ENCODE measurements around the gene NFIA. TPM values are rescaled to one million over a fixed set of nuclear protein-coding genes. Genes with fewer than 3 reads are reported as not detected.

NFIA gene
- total RNA-seq, 1 donor from 2014 or later: 31.3 TPM

DNA sequence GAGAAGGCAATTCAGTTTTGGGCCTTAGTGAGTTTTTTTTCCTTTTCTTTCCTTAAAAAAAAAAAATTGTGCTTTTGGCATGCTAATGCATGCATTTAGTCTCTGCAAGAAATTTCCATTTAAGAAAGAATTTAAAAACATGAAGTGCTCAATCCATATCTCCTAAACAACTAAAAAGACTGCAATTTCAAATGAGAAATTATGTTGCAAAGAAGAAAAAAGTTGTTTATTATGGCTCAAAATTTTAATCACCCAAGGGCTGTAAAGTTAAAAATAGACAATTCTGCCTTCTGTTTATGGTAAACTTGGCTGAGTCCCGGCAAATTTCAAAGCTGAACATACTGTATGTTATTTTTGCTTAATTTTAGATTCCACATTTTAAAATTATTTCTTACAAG is 59.7 kb downstream of the NFIA start:
- no peaks in the 10 kb centered on the region for H3K27me3 ChIP-seq (ENCODE audit: control insufficient read depth in 3 of 3, insufficient read depth in 3 of 3, low read length in 3 of 3)
- no peaks in the 10 kb centered on the region for H3K9me3 ChIP-seq (ENCODE audit: control insufficient read depth in 3 of 3, low read length in 3 of 3)
- H3K4me1 ChIP-seq (ENCODE audit: control insufficient read depth in 3 of 3, insufficient read depth in 3 of 3, low read length in 3 of 3): peaks cover 29 to 34% (median 33%) of the 10 kb centered on the region in 3 donors
- no peak overlapping the region for H3K4me3 ChIP-seq (ENCODE audit: low read length in 3 of 3)
- H3K27ac ChIP-seq (ENCODE audit: low read depth, low read length): peak overlapping the region; percentile 84
- H3K9ac ChIP-seq (ENCODE audit: low read depth in 1 of 3, low read length in 3 of 3): no peak overlapping the region
- no peaks in the 10 kb centered on the region for H3K36me3 ChIP-seq (ENCODE audit: control insufficient read depth in 3 of 3, insufficient read depth in 3 of 3, low read length in 3 of 3)

DNA sequence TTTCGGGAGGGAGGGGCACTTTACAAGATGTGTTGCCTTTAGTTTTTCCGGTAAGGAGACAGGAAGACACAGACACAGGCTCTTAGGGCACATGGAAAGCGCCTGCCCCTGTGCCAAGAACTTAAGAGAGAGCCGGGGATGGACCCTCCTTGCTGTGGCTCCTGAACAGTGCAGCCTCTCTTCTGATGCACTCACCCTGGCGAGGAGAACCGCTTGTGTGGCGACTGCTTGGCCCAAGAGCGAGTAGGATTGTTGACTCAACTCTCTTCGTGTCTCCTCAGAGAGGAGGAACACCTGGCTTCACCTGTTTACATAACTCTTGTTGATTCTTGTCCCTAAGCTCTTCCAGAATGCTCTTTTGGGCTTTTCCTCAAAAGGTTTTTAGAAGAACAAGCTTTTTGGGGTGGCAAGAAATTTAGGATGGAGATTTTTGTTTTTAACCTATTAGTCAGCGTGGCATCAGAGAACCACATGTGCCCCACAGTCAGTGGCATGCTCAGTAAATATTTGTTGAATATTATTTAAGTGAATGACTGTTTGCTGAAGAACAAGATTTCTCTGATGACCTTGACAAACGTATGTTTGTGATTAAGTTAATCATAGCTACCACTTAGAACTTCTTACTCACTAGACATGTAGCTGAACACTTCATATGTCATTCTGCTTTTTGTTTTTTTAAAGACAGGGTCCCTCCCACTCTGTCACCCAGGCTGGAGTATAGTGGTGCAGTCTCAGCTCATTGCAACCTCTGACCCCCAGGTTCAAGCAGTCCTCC is 60.6 kb downstream of the NFIA start:
- Histone ChIP-seq H3K4me3 (ENCODE audit: low read length in 3 of 3) (no peak overlapping the region), H3K9me3 (ENCODE audit: control insufficient read depth in 3 of 3, low read length in 3 of 3) (no peaks in the 10 kb centered on the region), H3K27ac (ENCODE audit: low read depth, low read length) (peak overlapping the region; percentile 84), H3K4me1 (ENCODE audit: control insufficient read depth in 3 of 3, insufficient read depth in 3 of 3, low read length in 3 of 3) (peaks cover 29 to 36% (median 33%) of the 10 kb centered on the region in 3 donors), H3K36me3 (ENCODE audit: control insufficient read depth in 3 of 3, insufficient read depth in 3 of 3, low read length in 3 of 3) (no peaks in the 10 kb centered on the region), H3K9ac (ENCODE audit: low read depth in 1 of 3, low read length in 3 of 3) (no peak overlapping the region), H3K27me3 (ENCODE audit: control insufficient read depth in 3 of 3, insufficient read depth in 3 of 3, low read length in 3 of 3) (no peaks in the 10 kb centered on the region)

DNA sequence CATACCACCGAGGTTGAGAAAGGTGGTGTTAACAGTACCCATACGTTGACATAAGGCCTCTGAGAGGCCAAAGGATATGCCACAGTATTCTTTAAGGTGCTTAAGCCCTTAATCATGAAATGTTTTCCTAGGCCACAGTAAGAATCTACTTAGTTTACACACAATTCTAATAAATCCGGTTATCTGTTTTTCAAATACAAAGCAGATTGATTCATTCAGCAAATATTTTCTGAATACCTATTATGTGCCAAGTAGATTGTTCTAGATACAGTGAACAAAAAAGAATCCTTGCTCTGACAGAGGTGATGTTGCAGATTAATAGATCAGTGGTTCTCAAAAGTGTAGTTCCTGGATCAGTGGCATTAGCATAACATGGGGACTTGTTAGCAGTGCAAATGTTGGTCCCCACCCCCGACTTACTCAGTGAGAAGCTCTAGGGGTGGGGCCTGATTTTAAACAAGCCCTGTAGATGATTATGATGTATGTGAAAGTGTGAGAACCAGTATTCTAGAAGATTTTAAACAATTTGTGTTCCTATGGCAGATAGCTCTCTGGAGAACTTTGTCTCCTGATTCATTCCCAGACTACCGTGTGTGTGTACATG is 61.6 kb downstream of the NFIA start:
- Histone ChIP-seq H3K4me1 (ENCODE audit: control insufficient read depth in 3 of 3, insufficient read depth in 3 of 3, low read length in 3 of 3) (peaks cover 33 to 45% (median 35%) of the 10 kb centered on the region in 3 donors), H3K4me3 (ENCODE audit: low read length in 3 of 3) (no peak overlapping the region), H3K27ac (ENCODE audit: low read depth, low read length) (no peak overlapping the region), H3K9me3 (ENCODE audit: control insufficient read depth in 3 of 3, low read length in 3 of 3) (no peaks in the 10 kb centered on the region), H3K36me3 (ENCODE audit: control insufficient read depth in 3 of 3, insufficient read depth in 3 of 3, low read length in 3 of 3) (no peaks in the 10 kb centered on the region), H3K9ac (ENCODE audit: low read depth in 1 of 3, low read length in 3 of 3) (no peak overlapping the region), H3K27me3 (ENCODE audit: control insufficient read depth in 3 of 3, insufficient read depth in 3 of 3, low read length in 3 of 3) (no peaks in the 10 kb centered on the region)

DNA sequence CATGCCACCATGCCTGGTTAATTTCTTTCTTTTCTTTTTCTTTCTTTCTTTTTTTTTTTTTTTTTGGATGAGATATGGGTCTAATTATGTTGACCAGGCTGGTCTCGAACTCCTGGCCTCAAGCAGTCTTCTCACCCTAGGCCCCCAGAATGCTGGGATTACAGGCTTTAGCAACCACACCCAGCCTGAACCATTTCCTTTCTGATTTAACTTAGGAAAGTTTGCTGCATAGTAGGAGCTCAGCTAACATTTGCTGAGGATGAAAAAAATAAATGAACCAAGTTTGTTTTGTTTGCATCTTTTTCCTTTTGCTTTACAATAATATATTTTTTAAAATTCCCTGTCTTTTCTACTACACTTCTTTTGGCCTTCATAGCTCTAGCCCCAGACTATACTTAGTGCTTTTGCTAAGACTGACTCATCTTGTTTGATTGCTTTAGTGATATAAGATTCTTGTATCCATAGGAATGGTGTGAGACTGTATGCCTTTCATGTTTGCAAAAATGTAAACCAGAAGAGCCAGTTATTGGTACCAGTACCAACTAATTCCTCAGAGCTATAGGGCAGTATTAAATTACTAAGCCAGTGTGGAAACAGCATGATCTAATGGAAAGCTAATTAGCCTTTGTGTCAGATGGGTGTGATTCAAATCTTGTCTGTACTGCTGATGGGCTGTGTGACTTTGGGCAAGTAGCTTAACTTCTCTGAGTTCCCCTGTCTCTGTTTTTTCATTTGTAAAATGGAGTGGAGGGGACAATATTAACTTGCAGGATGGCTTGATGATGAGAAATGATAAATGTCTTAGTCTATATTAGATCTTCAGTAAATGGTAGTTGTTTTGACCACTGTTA is 66.9 kb downstream of the NFIA start:
- Histone ChIP-seq H3K9me3 (ENCODE audit: control insufficient read depth in 3 of 3, low read length in 3 of 3) (no peaks in the 10 kb centered on the region), H3K27me3 (ENCODE audit: control insufficient read depth in 3 of 3, insufficient read depth in 3 of 3, low read length in 3 of 3) (no peaks in the 10 kb centered on the region), H3K27ac (ENCODE audit: low read depth, low read length) (no peak overlapping the region), H3K9ac (ENCODE audit: low read depth in 1 of 3, low read length in 3 of 3) (no peak overlapping the region), H3K4me1 (ENCODE audit: control insufficient read depth in 3 of 3, insufficient read depth in 3 of 3, low read length in 3 of 3) (peaks cover 15 to 21% (median 16%) of the 10 kb centered on the region in 3 donors), H3K36me3 (ENCODE audit: control insufficient read depth in 3 of 3, insufficient read depth in 3 of 3, low read length in 3 of 3) (no peaks in the 10 kb centered on the region), H3K4me3 (ENCODE audit: low read length in 3 of 3) (no peak overlapping the region)

DNA sequence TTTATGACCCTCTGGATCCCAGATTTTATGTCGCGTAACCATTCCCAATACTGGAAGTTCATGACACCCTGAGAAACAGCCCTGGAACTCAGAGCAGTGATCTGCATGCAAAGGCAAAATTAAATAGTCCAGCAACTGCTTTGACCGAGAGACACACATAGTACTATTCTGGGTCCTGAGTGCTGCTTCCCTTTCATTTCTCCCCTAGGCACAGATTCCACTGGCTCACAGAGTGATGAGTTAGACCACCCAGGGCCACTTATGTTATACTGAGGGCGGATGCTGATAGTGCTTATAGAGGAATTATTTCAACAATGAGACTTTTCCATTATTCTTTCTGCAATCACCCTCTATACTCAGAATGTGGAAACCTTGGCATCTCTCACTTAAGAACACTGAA is 69.2 kb downstream of the NFIA start:
- Histone ChIP-seq H3K36me3 (ENCODE audit: control insufficient read depth in 3 of 3, insufficient read depth in 3 of 3, low read length in 3 of 3) (no peaks in the 10 kb centered on the region), H3K9me3 (ENCODE audit: control insufficient read depth in 3 of 3, low read length in 3 of 3) (no peaks in the 10 kb centered on the region), H3K4me1 (ENCODE audit: control insufficient read depth in 3 of 3, insufficient read depth in 3 of 3, low read length in 3 of 3) (peaks cover 17 to 22% (median 19%) of the 10 kb centered on the region in 3 donors), H3K9ac (ENCODE audit: low read depth in 1 of 3, low read length in 3 of 3) (no peak overlapping the region), H3K4me3 (ENCODE audit: low read length in 3 of 3) (no peak overlapping the region), H3K27ac (ENCODE audit: low read depth, low read length) (no peak overlapping the region), H3K27me3 (ENCODE audit: control insufficient read depth in 3 of 3, insufficient read depth in 3 of 3, low read length in 3 of 3) (no peaks in the 10 kb centered on the region)

DNA sequence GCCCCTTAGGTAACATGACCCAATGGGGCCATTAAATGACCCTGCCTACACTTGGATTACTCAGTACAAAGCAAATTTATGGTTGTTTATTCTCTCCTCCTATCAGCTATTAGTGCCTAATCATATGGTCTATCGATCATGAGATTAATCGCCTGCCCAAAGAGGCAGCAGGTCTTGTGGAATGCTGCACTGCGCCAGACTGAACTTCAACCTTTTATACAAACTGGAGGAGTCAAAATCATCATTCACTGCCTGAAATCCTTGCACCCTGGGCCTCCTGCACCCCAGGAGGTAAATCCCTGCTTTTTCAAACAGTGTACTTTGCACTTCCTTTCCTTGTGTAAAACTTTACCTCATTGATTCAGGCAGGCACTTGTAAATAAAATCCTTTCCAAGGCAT is 69.7 kb downstream of the NFIA start:
- H3K4me3 ChIP-seq (ENCODE audit: low read length in 3 of 3): no peak overlapping the region
- no peak overlapping the region for H3K9ac ChIP-seq (ENCODE audit: low read depth in 1 of 3, low read length in 3 of 3)
- H3K4me1 ChIP-seq (ENCODE audit: control insufficient read depth in 3 of 3, insufficient read depth in 3 of 3, low read length in 3 of 3): peaks cover 21 to 24% (median 21%) of the 10 kb centered on the region in 3 donors
- no peaks in the 10 kb centered on the region for H3K27me3 ChIP-seq (ENCODE audit: control insufficient read depth in 3 of 3, insufficient read depth in 3 of 3, low read length in 3 of 3)
- no peaks in the 10 kb centered on the region for H3K36me3 ChIP-seq (ENCODE audit: control insufficient read depth in 3 of 3, insufficient read depth in 3 of 3, low read length in 3 of 3)
- H3K27ac ChIP-seq (ENCODE audit: low read depth, low read length): no peak overlapping the region
- no peaks in the 10 kb centered on the region for H3K9me3 ChIP-seq (ENCODE audit: control insufficient read depth in 3 of 3, low read length in 3 of 3)

DNA sequence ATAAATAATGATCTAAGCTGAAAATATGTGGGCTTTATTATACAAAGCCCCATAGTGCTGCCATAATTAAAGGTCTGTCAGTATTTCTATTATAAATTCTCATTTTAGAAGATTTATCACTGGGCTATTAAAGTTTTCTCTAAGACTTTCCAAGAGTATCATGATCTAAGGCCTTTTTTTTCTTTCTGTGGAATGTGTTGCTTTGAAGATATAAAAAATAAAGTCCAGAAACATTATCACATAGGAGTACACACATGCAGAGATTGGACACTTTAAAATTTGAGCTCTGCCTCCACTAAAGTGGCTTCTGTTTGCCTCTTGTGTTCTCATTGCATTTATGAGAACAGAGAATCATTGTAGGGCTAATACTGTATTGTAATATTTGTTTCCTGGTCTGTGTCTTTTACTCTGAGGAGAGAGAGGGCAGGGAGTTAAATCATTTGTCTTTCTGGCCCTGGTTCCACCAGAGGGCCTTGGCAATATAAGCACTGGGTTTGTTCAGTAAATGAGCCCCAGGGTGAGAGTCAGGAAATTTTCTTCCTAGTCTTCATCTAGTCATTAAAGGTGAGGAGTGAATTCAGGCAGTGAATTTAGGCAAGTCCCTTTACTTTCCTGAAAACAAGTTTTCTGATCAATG is 70.2 kb downstream of the NFIA start:
- Histone ChIP-seq H3K36me3 (ENCODE audit: control insufficient read depth in 3 of 3, insufficient read depth in 3 of 3, low read length in 3 of 3) (no peaks in the 10 kb centered on the region), H3K27ac (ENCODE audit: low read depth, low read length) (no peak overlapping the region), H3K27me3 (ENCODE audit: control insufficient read depth in 3 of 3, insufficient read depth in 3 of 3, low read length in 3 of 3) (no peaks in the 10 kb centered on the region), H3K9ac (ENCODE audit: low read depth in 1 of 3, low read length in 3 of 3) (no peak overlapping the region), H3K4me3 (ENCODE audit: low read length in 3 of 3) (no peak overlapping the region), H3K9me3 (ENCODE audit: control insufficient read depth in 3 of 3, low read length in 3 of 3) (no peaks in the 10 kb centered on the region), H3K4me1 (ENCODE audit: control insufficient read depth in 3 of 3, insufficient read depth in 3 of 3, low read length in 3 of 3) (peaks cover 21 to 29% (median 26%) of the 10 kb centered on the region in 3 donors)

DNA sequence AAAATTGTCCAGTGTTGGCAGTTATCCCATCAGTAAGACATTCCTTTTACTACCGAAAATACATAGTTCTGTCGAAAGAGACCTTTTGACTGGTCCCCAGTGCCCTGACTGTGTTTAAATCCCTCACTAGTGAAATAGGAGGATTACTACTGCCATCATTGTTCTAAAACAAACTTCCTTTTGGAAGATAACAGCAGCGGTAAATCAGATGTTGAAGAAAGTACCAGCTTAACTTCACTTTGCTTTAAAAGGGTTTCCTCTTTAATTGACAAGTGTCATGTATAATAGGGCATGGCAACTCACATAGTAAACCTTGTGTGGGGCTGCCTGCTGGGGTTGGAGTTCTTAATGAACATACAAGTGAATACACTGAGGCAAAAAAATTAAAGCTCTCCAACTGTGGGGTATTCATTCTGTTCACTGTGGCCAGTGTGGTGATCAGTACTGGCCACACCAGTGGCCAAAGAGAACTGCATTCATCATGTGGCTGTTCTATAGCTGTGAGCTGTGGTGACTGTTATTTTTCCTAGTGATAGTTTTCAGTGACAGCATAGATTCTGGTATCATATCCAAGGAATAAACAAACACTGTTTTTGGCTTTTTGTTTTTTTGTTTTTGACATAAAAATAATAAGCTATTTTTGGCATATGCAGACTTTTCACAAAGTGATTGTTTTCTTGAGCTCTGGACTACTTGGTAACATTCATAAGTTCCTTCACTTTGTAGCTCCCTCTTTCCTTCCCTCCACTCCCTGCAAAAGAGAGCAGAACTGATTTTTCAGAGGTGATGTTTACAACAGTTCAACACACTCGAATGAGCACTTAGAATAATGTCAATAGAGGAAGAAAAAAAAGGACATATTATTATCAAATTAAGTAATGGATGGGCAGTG is 74.5 kb downstream of the NFIA start:
- Histone ChIP-seq H3K27me3 (ENCODE audit: control insufficient read depth in 3 of 3, insufficient read depth in 3 of 3, low read length in 3 of 3) (no peaks in the 10 kb centered on the region), H3K4me3 (ENCODE audit: low read length in 3 of 3) (no peak overlapping the region), H3K36me3 (ENCODE audit: control insufficient read depth in 3 of 3, insufficient read depth in 3 of 3, low read length in 3 of 3) (peaks cover 0 to 3% (median 0%) of the 10 kb centered on the region in 3 donors), H3K9ac (ENCODE audit: low read depth in 1 of 3, low read length in 3 of 3) (no peak overlapping the region), H3K9me3 (ENCODE audit: control insufficient read depth in 3 of 3, low read length in 3 of 3) (no peaks in the 10 kb centered on the region), H3K4me1 (ENCODE audit: control insufficient read depth in 3 of 3, insufficient read depth in 3 of 3, low read length in 3 of 3) (peaks cover 9 to 28% (median 18%) of the 10 kb centered on the region in 3 donors), H3K27ac (ENCODE audit: low read depth, low read length) (peak overlapping the region; percentile 38)

DNA sequence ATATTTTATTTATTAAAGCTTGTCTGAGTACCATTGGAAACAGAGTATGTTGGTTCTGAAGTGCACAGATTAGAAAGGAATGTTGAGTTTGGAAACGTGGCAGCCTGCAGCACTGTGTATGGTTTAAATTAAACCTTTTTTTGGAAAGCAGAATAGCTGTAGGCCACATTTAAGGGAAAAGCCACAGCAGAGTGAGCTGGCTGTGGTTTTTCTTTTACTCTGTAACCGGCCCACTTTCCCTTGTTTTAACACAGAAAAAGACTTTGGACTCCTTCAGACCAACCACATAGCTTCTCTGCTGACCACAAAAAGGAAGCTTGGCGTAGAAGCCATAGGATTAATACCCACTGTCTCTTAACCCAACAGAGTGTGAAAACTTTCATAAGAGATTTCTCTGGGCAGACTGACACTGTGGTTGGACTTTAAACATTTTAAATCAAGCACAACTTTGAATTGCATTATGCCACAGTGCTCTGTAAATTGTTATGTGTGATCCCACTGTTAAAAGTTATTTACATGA is 75.2 kb downstream of the NFIA start:
- Histone ChIP-seq H3K27ac (ENCODE audit: low read depth, low read length) (peak overlapping the region; percentile 2), H3K4me3 (ENCODE audit: low read length in 3 of 3) (no peak overlapping the region), H3K36me3 (ENCODE audit: control insufficient read depth in 3 of 3, insufficient read depth in 3 of 3, low read length in 3 of 3) (peaks cover 0 to 3% (median 0%) of the 10 kb centered on the region in 3 donors), H3K4me1 (ENCODE audit: control insufficient read depth in 3 of 3, insufficient read depth in 3 of 3, low read length in 3 of 3) (peaks cover 5 to 25% (median 15%) of the 10 kb centered on the region in 3 donors), H3K9ac (ENCODE audit: low read depth in 1 of 3, low read length in 3 of 3) (no peak overlapping the region), H3K9me3 (ENCODE audit: control insufficient read depth in 3 of 3, low read length in 3 of 3) (no peaks in the 10 kb centered on the region), H3K27me3 (ENCODE audit: control insufficient read depth in 3 of 3, insufficient read depth in 3 of 3, low read length in 3 of 3) (no peaks in the 10 kb centered on the region)

All from skeletal muscle tissue (tissue), 4 donors.